ENCODE measurements around the gene ST6GAL1. TPM values are rescaled to one million over a fixed set of nuclear protein-coding genes. Genes with fewer than 3 reads are reported as not detected.

Gene ST6GAL1
- total and polyA plus RNA-seq, 4 donors, result 15.1 to 113 (median 60.4) TPM

GRCh38 chr3:187082758-187083375 lies 152.5 kb downstream of the ST6GAL1 start:
- TF ChIP-seq CTCF (IDR thresholded peaks at IDR 0.05; ENCODE audit: control extremely low read depth, extremely low read depth), result no peak
- DNase-seq (no peak), ATAC-seq (ENCODE audit: insufficient read depth, low FRiP score) (no peak)
- Histone ChIP-seq H3K36me3 (ENCODE audit: control insufficient read depth in 4 of 4, insufficient read depth in 4 of 4, low read length in 4 of 4) (peaks cover 0 to under 1% (median 0%) of the 10 kb centered on the region in 4 donors), H3K27ac (ENCODE audit: low read depth in 1 of 2, low read length in 1 of 2) (no peak overlapping the region), H3K27me3 (ENCODE audit: control insufficient read depth in 3 of 3, insufficient read depth in 3 of 3, low read length in 2 of 3) (no peaks in the 10 kb centered on the region), H3K4me1 (ENCODE audit: control insufficient read depth in 5 of 5, insufficient read depth in 5 of 5, low read length in 5 of 5) (peaks cover 0 to 4% (median 2%) of the 10 kb centered on the region in 5 donors), H3K9me3 (ENCODE audit: control insufficient read depth in 4 of 4, insufficient read depth in 3 of 4, low read length in 3 of 4) (peaks cover 0 to 1% (median 0%) of the 10 kb centered on the region in 4 donors), H3K9ac (ENCODE audit: insufficient read depth in 1 of 2, low read length in 2 of 2) (no peak overlapping the region), H3K4me3 (no peak overlapping the region)
- WGBS, 2 donors, result 69 to 87% methylated on average over 6 of the region's 6 CpGs

GRCh38 chr3:187084126-187084525 lies 153.8 kb downstream of the ST6GAL1 start:
- DNase-seq, result no peak
- TF ChIP-seq CTCF (IDR thresholded peaks at IDR 0.05; ENCODE audit: control extremely low read depth, extremely low read depth), result no peak
- Histone ChIP-seq H3K36me3 (ENCODE audit: control insufficient read depth in 4 of 4, insufficient read depth in 4 of 4, low read length in 4 of 4) (no peaks in the 10 kb centered on the region), H3K27me3 (ENCODE audit: control insufficient read depth in 3 of 3, insufficient read depth in 3 of 3, low read length in 2 of 3) (no peaks in the 10 kb centered on the region), H3K9me3 (ENCODE audit: control insufficient read depth in 4 of 4, insufficient read depth in 3 of 4, low read length in 3 of 4) (peaks cover 0 to 7% (median 2%) of the 10 kb centered on the region in 4 donors), H3K4me3 (no peak overlapping the region), H3K4me1 (ENCODE audit: control insufficient read depth in 5 of 5, insufficient read depth in 5 of 5, low read length in 5 of 5) (peaks cover 0 to 4% (median 2%) of the 10 kb centered on the region in 5 donors), H3K27ac (ENCODE audit: low read depth in 1 of 2, low read length in 1 of 2) (no peak overlapping the region), H3K9ac (ENCODE audit: insufficient read depth in 1 of 2, low read length in 2 of 2) (no peak overlapping the region)
- 55 to 67% methylated on average over 5 of the region's 5 CpGs for WGBS, 2 donors
- ATAC-seq (ENCODE audit: insufficient read depth, low FRiP score), result no peak

- H3K27me3 ChIP-seq (ENCODE audit: control insufficient read depth in 3 of 3, insufficient read depth in 3 of 3, low read length in 2 of 3), result no peaks in the 10 kb centered on the region
- TF ChIP-seq CTCF (IDR thresholded peaks at IDR 0.05; ENCODE audit: control extremely low read depth, extremely low read depth), result no peak
- ATAC-seq (ENCODE audit: insufficient read depth, low FRiP score), result no peak
- no peak for DNase-seq
- H3K4me3 ChIP-seq, result no peak overlapping the region
- no peak overlapping the region for H3K27ac ChIP-seq (ENCODE audit: low read depth in 1 of 2, low read length in 1 of 2)
- H3K4me1 ChIP-seq (ENCODE audit: control insufficient read depth in 5 of 5, insufficient read depth in 5 of 5, low read length in 5 of 5), result peaks cover 0 to 4% (median 2%) of the 10 kb centered on the region in 5 donors
- H3K9me3 ChIP-seq (ENCODE audit: control insufficient read depth in 4 of 4, insufficient read depth in 3 of 4, low read length in 3 of 4), result peaks cover 0 to 7% (median 2%) of the 10 kb centered on the region in 4 donors
- WGBS, 2 donors, result 26 to 38% methylated on average over 2 of the region's 2 CpGs
- H3K9ac ChIP-seq (ENCODE audit: insufficient read depth in 1 of 2, low read length in 2 of 2), result no peak overlapping the region
- no peaks in the 10 kb centered on the region for H3K36me3 ChIP-seq (ENCODE audit: control insufficient read depth in 4 of 4, insufficient read depth in 4 of 4, low read length in 4 of 4)
These were observed 154.3 kb downstream of the ST6GAL1 start for GRCh38 chr3:187084580-187084979.

All from lung (tissue), 12 donors.